Measurements from ENCODE around the gene OGFR. TPM values are rescaled to one million over a fixed set of nuclear protein-coding genes. Genes with fewer than 3 reads are reported as not detected.

The OGFR gene
- total RNA-seq, 1 experiment from 2014 or later: 78.9 TPM

GRCh38 chr20:62780204-62780603 lies 24.4 kb upstream of the OGFR start:
- no peaks in the 10 kb centered on the region for H3K79me2 ChIP-seq (ENCODE audit: low read length)
- H3K4me1 ChIP-seq (ENCODE audit: insufficient read depth, low read length): peaks cover 5% of the 10 kb centered on the region; the same call in 1 of the 2 replicates
- TF ChIP-seq EZH2 (IDR thresholded peaks at IDR 0.05; ENCODE audit: low read length, unreplicated experiment) (no peak), CTCF (conservative IDR thresholded peaks at IDR 0.05; ENCODE audit: low read depth, low read length) (no peak), EZH2phosphoT487 (IDR thresholded peaks at IDR 0.05; ENCODE audit: borderline replicate concordance, low read length) (no peak)
- H4K20me1 ChIP-seq (ENCODE audit: low read length): no peaks in the 10 kb centered on the region
- H3K9me2 ChIP-seq (replicated peaks; ENCODE audit: low read length): no peaks in the 10 kb centered on the region
- ChIA-PET CTCF (no interaction called here), POLR2A (ENCODE audit: unreplicated experiment) (no interaction called here)
- H3K27ac ChIP-seq (ENCODE audit: low read length): no peak overlapping the region
- no peaks in the 10 kb centered on the region for H3K27me3 ChIP-seq (ENCODE audit: low read length)
- ATAC-seq (no peak), DNase-seq (no peak)
- intact Hi-C loops (cut with micrococcal nuclease): no loop called here
- no peak overlapping the region for H3K4me2 ChIP-seq (ENCODE audit: low read length)
- no peak overlapping the region for H3K9ac ChIP-seq (ENCODE audit: low read length)
- H3F3A ChIP-seq (ENCODE audit: low read length, unreplicated experiment): no peaks in the 10 kb centered on the region
- no peaks in the 10 kb centered on the region for H3K9me3 ChIP-seq (ENCODE audit: low read length)
- H3K4me3 ChIP-seq (ENCODE audit: low read length): no peak overlapping the region
- no peak overlapping the region for H2AFZ ChIP-seq (ENCODE audit: low read length)
- H3K36me3 ChIP-seq (ENCODE audit: low read depth, low read length): no peaks in the 10 kb centered on the region
- BruUV-seq (replicated peaks): no TSS peak

- no peaks in the 10 kb centered on the region for H3K9me3 ChIP-seq (ENCODE audit: low read length)
- no peaks in the 10 kb centered on the region for H3F3A ChIP-seq (ENCODE audit: low read length, unreplicated experiment)
- no peaks in the 10 kb centered on the region for H3K9me2 ChIP-seq (replicated peaks; ENCODE audit: low read length)
- H4K20me1 ChIP-seq (ENCODE audit: low read length): no peaks in the 10 kb centered on the region
- ATAC-seq (no peak), DNase-seq (no peak)
- no peak overlapping the region for H3K27ac ChIP-seq (ENCODE audit: low read length)
- no peak overlapping the region for H3K4me3 ChIP-seq (ENCODE audit: low read length)
- CTCF ChIA-PET: no interaction called here
- intact Hi-C loops (cut with micrococcal nuclease): no loop called here
- no peaks in the 10 kb centered on the region for H3K79me2 ChIP-seq (ENCODE audit: low read length)
- TF ChIP-seq EZH2 (IDR thresholded peaks at IDR 0.05; ENCODE audit: low read length, unreplicated experiment) (no peak), CTCF (conservative IDR thresholded peaks at IDR 0.05; ENCODE audit: low read depth, low read length) (no peak), EZH2phosphoT487 (IDR thresholded peaks at IDR 0.05; ENCODE audit: borderline replicate concordance, low read length) (no peak)
- H3K36me3 ChIP-seq (ENCODE audit: low read depth, low read length): no peaks in the 10 kb centered on the region
- POLR2A ChIA-PET (ENCODE audit: unreplicated experiment): no interaction called here
- H3K4me1 ChIP-seq (ENCODE audit: insufficient read depth, low read length): peaks cover 5% of the 10 kb centered on the region; the same call in 1 of the 2 replicates
- no peaks in the 10 kb centered on the region for H3K27me3 ChIP-seq (ENCODE audit: low read length)
- H3K4me2 ChIP-seq (ENCODE audit: low read length): no peak overlapping the region
- no peak overlapping the region for H3K9ac ChIP-seq (ENCODE audit: low read length)
- no peak overlapping the region for H2AFZ ChIP-seq (ENCODE audit: low read length)
- BruUV-seq (replicated peaks): no TSS peak
Measured at GRCh38 chr20:62780696-62781095, 23.9 kb upstream of the OGFR start.

- Histone ChIP-seq H3K9me3 (ENCODE audit: low read length) (no peaks in the 10 kb centered on the region), H3K4me2 (ENCODE audit: low read length) (no peak overlapping the region), H3K4me3 (ENCODE audit: low read length) (no peak overlapping the region), H3K27ac (ENCODE audit: low read length) (no peak overlapping the region), H3K79me2 (ENCODE audit: low read length) (no peaks in the 10 kb centered on the region), H3K9me2 (replicated peaks; ENCODE audit: low read length) (no peaks in the 10 kb centered on the region), H4K20me1 (ENCODE audit: low read length) (no peaks in the 10 kb centered on the region), H3K36me3 (ENCODE audit: low read depth, low read length) (no peaks in the 10 kb centered on the region), H3F3A (ENCODE audit: low read length, unreplicated experiment) (no peaks in the 10 kb centered on the region), H3K4me1 (ENCODE audit: insufficient read depth, low read length) (no peaks in the 10 kb centered on the region), H3K27me3 (ENCODE audit: low read length) (no peaks in the 10 kb centered on the region), H3K9ac (ENCODE audit: low read length) (no peak overlapping the region), H2AFZ (ENCODE audit: low read length) (no peak overlapping the region)
- POLR2A ChIA-PET (ENCODE audit: unreplicated experiment): interaction anchor here (0.7 kb wide), 1 partner anchor 12 kb away, joined by 8 read pairs; no protein-coding TSS in a partner anchor
- no peak for TF ChIP-seq EZH2 (IDR thresholded peaks at IDR 0.05; ENCODE audit: low read length, unreplicated experiment)
- no peak for TF ChIP-seq CTCF (conservative IDR thresholded peaks at IDR 0.05; ENCODE audit: low read depth, low read length)
- no peak for TF ChIP-seq EZH2phosphoT487 (IDR thresholded peaks at IDR 0.05; ENCODE audit: borderline replicate concordance, low read length)
- DNase-seq: no peak
- no TSS peak for BruUV-seq (replicated peaks)
- no peak for ATAC-seq
- intact Hi-C loops (cut with micrococcal nuclease): no loop called here
- CTCF ChIA-PET: no interaction called here
Measured at GRCh38 chr20:62782149-62782892, 22.3 kb upstream of the OGFR start.

All from PC-3 (cell line).